ENCODE data around the gene ZNF469. TPM values are rescaled to one million over a fixed set of nuclear protein-coding genes. Genes with fewer than 3 reads are reported as not detected.

ZNF469 gene
- total RNA-seq, 4 donors from 2014 or later: 0.96 to 4.8 (median 2.1) TPM

GRCh38 chr16:88416686-88417085 lies 33.9 kb downstream of the ZNF469 start:
- peaks cover 19% of the 10 kb centered on the region for H3K27me3 ChIP-seq
- TF ChIP-seq CTCF (IDR thresholded peaks at IDR 0.05) (no peak), EP300 (IDR thresholded peaks at IDR 0.05) (no peak), POLR2A (IDR thresholded peaks at IDR 0.05) (no peak), POLR2AphosphoS5 (IDR thresholded peaks at IDR 0.05) (no peak)
- 95% methylated on average over 6 of the region's 17 CpGs; no CpG with 5 or more reads in 1 of the 2 donors for whole genome bisulfite sequencing, 2 donors (ENCODE audit: low coverage in 1 of 2)
- no peaks in the 10 kb centered on the region for H3K36me3 ChIP-seq
- H3K9me3 ChIP-seq: no peaks in the 10 kb centered on the region
- no peak for ATAC-seq
- H3K27ac ChIP-seq: no peak overlapping the region
- H3K4me1 ChIP-seq: no peaks in the 10 kb centered on the region
- H3K4me3 ChIP-seq: no peak overlapping the region

- 47 to 80% methylated on average over 1 to 3 of the region's 17 CpGs for WGBS, 2 donors (ENCODE audit: low coverage in 1 of 2)
- peaks cover 19% of the 10 kb centered on the region for H3K27me3 ChIP-seq
- no peaks in the 10 kb centered on the region for H3K9me3 ChIP-seq
- no peak for ATAC-seq
- TF ChIP-seq POLR2AphosphoS5 (IDR thresholded peaks at IDR 0.05): no peak
- no peak for TF ChIP-seq CTCF (IDR thresholded peaks at IDR 0.05)
- TF ChIP-seq POLR2A (IDR thresholded peaks at IDR 0.05): no peak
- TF ChIP-seq EP300 (IDR thresholded peaks at IDR 0.05): no peak
- no peaks in the 10 kb centered on the region for H3K4me1 ChIP-seq
- H3K36me3 ChIP-seq: no peaks in the 10 kb centered on the region
- H3K4me3 ChIP-seq: no peak overlapping the region
- H3K27ac ChIP-seq: no peak overlapping the region
Measured at GRCh38 chr16:88417684-88418476, 35.1 kb downstream of the ZNF469 start.

GRCh38 chr16:88418869-88419268 lies 36.1 kb downstream of the ZNF469 start:
- TF ChIP-seq POLR2A (IDR thresholded peaks at IDR 0.05) (no peak), EP300 (IDR thresholded peaks at IDR 0.05) (no peak), CTCF (IDR thresholded peaks at IDR 0.05) (no peak), POLR2AphosphoS5 (IDR thresholded peaks at IDR 0.05) (no peak)
- no peaks in the 10 kb centered on the region for H3K9me3 ChIP-seq
- H3K27ac ChIP-seq: no peak overlapping the region
- H3K36me3 ChIP-seq: no peaks in the 10 kb centered on the region
- H3K27me3 ChIP-seq: peaks cover 19% of the 10 kb centered on the region
- WGBS, 2 donors (ENCODE audit: low coverage in 1 of 2): 70% methylated on average over 2 of the region's 18 CpGs; no CpG with 5 or more reads in 1 of the 2 donors
- H3K4me1 ChIP-seq: no peaks in the 10 kb centered on the region
- ATAC-seq: no peak
- no peak overlapping the region for H3K4me3 ChIP-seq

GRCh38 chr16:88419790-88420189 lies 37.0 kb downstream of the ZNF469 start:
- Histone ChIP-seq H3K27ac (no peak overlapping the region), H3K27me3 (peaks cover 19% of the 10 kb centered on the region), H3K36me3 (no peaks in the 10 kb centered on the region), H3K4me1 (peaks cover 0 to 9% (median 0%) of the 10 kb centered on the region in 3 donors), H3K9me3 (no peaks in the 10 kb centered on the region), H3K4me3 (no peak overlapping the region)
- no peak for ATAC-seq
- TF ChIP-seq POLR2A (IDR thresholded peaks at IDR 0.05): no peak
- WGBS, 2 donors (ENCODE audit: low coverage in 1 of 2): no CpG with 5 or more reads among the region's 10 CpGs

GRCh38 chr16:88420496-88420895 lies 37.7 kb downstream of the ZNF469 start:
- H3K9me3 ChIP-seq: no peaks in the 10 kb centered on the region
- H3K4me3 ChIP-seq: no peak overlapping the region
- peaks cover 19% of the 10 kb centered on the region for H3K27me3 ChIP-seq
- H3K27ac ChIP-seq: no peak overlapping the region
- TF ChIP-seq EP300 (IDR thresholded peaks at IDR 0.05) (no peak), CTCF (IDR thresholded peaks at IDR 0.05) (no peak), POLR2AphosphoS5 (IDR thresholded peaks at IDR 0.05) (no peak)
- H3K36me3 ChIP-seq: no peaks in the 10 kb centered on the region
- ATAC-seq: no peak
- 58% methylated on average over 2 of the region's 12 CpGs; no CpG with 5 or more reads in 1 of the 2 donors for whole genome bisulfite sequencing, 2 donors (ENCODE audit: low coverage in 1 of 2)
- H3K4me1 ChIP-seq: peaks cover 0 to 14% (median 0%) of the 10 kb centered on the region in 3 donors

All from gastroesophageal sphincter (tissue), 4 donors.